ENCODE data around the gene PTPRN2.

DNA sequence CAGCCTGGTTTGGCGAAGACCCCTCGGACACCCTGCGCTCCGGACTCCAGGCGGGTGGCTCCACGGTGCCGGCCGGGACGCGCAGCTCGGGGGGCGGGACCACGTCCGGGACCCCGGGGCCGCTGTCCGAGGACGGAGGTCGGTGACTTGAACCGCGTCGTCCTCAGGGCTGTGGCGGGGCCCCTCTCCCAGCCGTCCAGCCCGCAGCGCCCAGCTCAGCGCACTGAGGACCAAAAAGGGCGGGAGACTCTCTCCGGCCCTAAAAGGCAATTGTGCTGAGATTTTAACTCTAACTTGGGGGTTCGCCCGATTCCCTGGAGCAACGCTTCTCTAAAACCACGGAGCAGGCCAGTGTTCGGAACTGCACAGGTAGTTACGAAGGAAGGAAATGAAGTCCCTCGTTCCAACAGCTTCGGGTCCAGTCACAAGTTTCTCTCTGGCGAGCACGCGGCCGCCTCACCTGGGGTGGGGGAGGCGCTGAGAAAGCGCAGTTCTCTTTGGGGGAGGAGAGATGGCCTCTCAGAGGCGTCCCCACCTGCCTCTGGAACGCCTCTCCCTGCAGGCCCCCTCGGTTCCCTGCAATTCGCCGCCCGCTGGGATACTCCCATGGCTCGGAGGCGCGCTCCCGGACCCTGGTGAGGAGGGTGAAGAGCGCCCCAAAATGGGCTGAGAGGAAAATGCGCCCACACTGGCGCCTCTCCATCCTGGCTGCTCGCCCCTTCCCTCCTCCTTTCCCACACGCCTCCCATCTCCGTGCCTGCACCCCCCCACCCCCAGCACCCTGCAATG, 898.2 kb downstream of the PTPRN2 start:
- TF ChIP-seq, protein P1, sequence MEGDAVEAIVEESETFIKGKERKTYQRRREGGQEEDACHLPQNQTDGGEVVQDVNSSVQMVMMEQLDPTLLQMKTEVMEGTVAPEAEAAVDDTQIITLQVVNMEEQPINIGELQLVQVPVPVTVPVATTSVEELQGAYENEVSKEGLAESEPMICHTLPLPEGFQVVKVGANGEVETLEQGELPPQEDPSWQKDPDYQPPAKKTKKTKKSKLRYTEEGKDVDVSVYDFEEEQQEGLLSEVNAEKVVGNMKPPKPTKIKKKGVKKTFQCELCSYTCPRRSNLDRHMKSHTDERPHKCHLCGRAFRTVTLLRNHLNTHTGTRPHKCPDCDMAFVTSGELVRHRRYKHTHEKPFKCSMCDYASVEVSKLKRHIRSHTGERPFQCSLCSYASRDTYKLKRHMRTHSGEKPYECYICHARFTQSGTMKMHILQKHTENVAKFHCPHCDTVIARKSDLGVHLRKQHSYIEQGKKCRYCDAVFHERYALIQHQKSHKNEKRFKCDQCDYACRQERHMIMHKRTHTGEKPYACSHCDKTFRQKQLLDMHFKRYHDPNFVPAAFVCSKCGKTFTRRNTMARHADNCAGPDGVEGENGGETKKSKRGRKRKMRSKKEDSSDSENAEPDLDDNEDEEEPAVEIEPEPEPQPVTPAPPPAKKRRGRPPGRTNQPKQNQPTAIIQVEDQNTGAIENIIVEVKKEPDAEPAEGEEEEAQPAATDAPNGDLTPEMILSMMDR (IDR thresholded peaks at IDR 0.05): no peak
- TF ChIP-seq EP300 (IDR thresholded peaks at IDR 0.05): no peak
- no peak for TF ChIP-seq POLR2AphosphoS5 (IDR thresholded peaks at IDR 0.05)
- no peak for TF ChIP-seq POLR2A (IDR thresholded peaks at IDR 0.05)
